IMR-90 (cell line): ENCODE results near the gene TMPRSS11B. TPM values are rescaled to one million over a fixed set of nuclear protein-coding genes. Genes with fewer than 3 reads are reported as not detected.
"Not testable (repeated sequence)": the region's sequence is repeated elsewhere in the genome, so short reads cannot be mapped to it uniquely, and the experiment has no call there.

ENCODE experiments used
- ATAC-seq: fragments of 200-7000 bp; cut with Tn5 transposase; 2 replicates; pipeline ENCODE4 v1.9.1; 2020; ENCODE audit warnings: low read depth, mild to moderate bottlenecking, moderate library complexity
- BruUV-seq: library from RNA; stranded (reverse); fragments of 400-500 nt; replicated peaks from 2 replicates; lab custom pipeline; 2021; lab: Mats Ljungman, UMichigan
- CTCF ChIA-PET: fragments of 300-600 bp; formaldehyde crosslinking; extraction: SDS; loops from one replicate; lab custom pipeline; 2021; ENCODE audit warnings: antibody characterized with exemption; lab: Yijun Ruan, JAX
- POLR2A ChIA-PET: fragments of 300-600 bp; sonication (Branson Sonifier 250); formaldehyde crosslinking; loops from one replicate; lab custom pipeline; 2022; ENCODE audit warnings: antibody characterized with exemption; ENCODE audit not compliant: unreplicated experiment; lab: Charles Lee
- DNase-seq: peaks from one replicate; pipeline ENCODE4 v3.0.0; 2013
- H2AFZ ChIP-seq: replicated peaks from 2 replicates; pipeline ENCODE3; 2013; ENCODE audit warnings: low read length, mild to moderate bottlenecking; ENCODE audit not compliant: poor library complexity
- H2AK5ac ChIP-seq: 2 replicates; pipeline ENCODE4 v1.6.1; 2013; ENCODE audit warnings: low read depth, low read length, inconsistent platforms
- H2AK9ac ChIP-seq: replicated peaks from 2 replicates; pipeline ENCODE3; 2013; ENCODE audit warnings: mild to moderate bottlenecking, low read depth, low read length, moderate library complexity; ENCODE audit not compliant: poor library complexity
- H2BK120ac ChIP-seq: 2 replicates; pipeline ENCODE4 v1.6.1; 2013; ENCODE audit warnings: low read depth, low read length, inconsistent platforms
- H2BK15ac ChIP-seq: 3 replicates; pipeline ENCODE4 v1.6.1; 2013; ENCODE audit warnings: low read depth, low read length, inconsistent platforms
- H2BK20ac ChIP-seq: 2 replicates; pipeline ENCODE4 v1.6.1; 2013; ENCODE audit warnings: low read depth, mild to moderate bottlenecking, inconsistent platforms, low read length, moderate library complexity
- H2BK5ac ChIP-seq: 2 replicates; pipeline ENCODE4 v1.6.1; 2013; ENCODE audit warnings: mild to moderate bottlenecking, low read depth, low read length, inconsistent platforms; ENCODE audit not compliant: poor library complexity, severe bottlenecking
- H3K14ac ChIP-seq: replicated peaks from 2 replicates; pipeline ENCODE4 v1.6.1; 2013; ENCODE audit warnings: low read depth, low read length, inconsistent platforms
- H3K18ac ChIP-seq: 2 replicates; pipeline ENCODE4 v1.6.1; 2013; ENCODE audit warnings: low read depth, low read length, control low read depth
- H3K23ac ChIP-seq: 2 replicates; pipeline ENCODE4 v1.6.1; 2013; ENCODE audit warnings: low read depth, low read length, inconsistent platforms
- H3K27ac ChIP-seq: 2 replicates; pipeline ENCODE4 v1.5.1; 2013; ENCODE audit warnings: mild to moderate bottlenecking, control low read depth, low read length; ENCODE audit not compliant: insufficient read depth
- H3K27me3 ChIP-seq: 2 replicates; pipeline ENCODE4 v1.6.1; 2013; ENCODE audit warnings: low read length; ENCODE audit not compliant: control insufficient read depth, insufficient read depth
- H3K36me3 ChIP-seq: 2 replicates; pipeline ENCODE4 v1.6.1; 2013; ENCODE audit warnings: low read length, mixed read lengths; ENCODE audit not compliant: control insufficient read depth, insufficient read depth
- H3K4ac ChIP-seq: 2 replicates; pipeline ENCODE4 v1.6.1; 2013; ENCODE audit warnings: low read depth, low read length, inconsistent platforms
- H3K4me1 ChIP-seq: 2 replicates; pipeline ENCODE4 v1.6.1; 2013; ENCODE audit warnings: low read length, mixed read lengths; ENCODE audit not compliant: control insufficient read depth, insufficient read depth
- H3K4me2 ChIP-seq: 2 replicates; pipeline ENCODE4 v1.6.1; 2013; ENCODE audit warnings: low read depth, mild to moderate bottlenecking, control low read depth, low read length, moderate library complexity
- H3K4me3 ChIP-seq: 2 replicates; pipeline ENCODE4 v1.5.1; 2013; ENCODE audit warnings: low read depth, mild to moderate bottlenecking, control low read depth, low read length, moderate library complexity; ENCODE audit not compliant: insufficient read depth
- H3K56ac ChIP-seq: 2 replicates; pipeline ENCODE4 v1.6.1; 2013; ENCODE audit warnings: low read length, inconsistent platforms; ENCODE audit not compliant: insufficient read depth; ENCODE audit errors: extremely low read depth
- H3K79me1 ChIP-seq, 2 experiments: 2 replicates each; pipeline ENCODE4 v1.6.1; 2013; ENCODE audit warnings: low read length in 2 of 2, inconsistent platforms in 1 of 2, low read depth in 1 of 2
- H3K9ac ChIP-seq: 2 replicates; pipeline ENCODE4 v1.6.1; 2013; ENCODE audit warnings: low read depth, low read length, control low read depth
- H3K9me1 ChIP-seq: 2 replicates; pipeline ENCODE4 v1.6.1; 2013; ENCODE audit warnings: low read length, inconsistent platforms; ENCODE audit not compliant: insufficient read depth
- H3K9me3 ChIP-seq: 2 replicates; pipeline ENCODE4 v1.6.1; 2013; ENCODE audit warnings: low read length; ENCODE audit not compliant: control insufficient read depth, insufficient read depth
- H4K20me1 ChIP-seq: 2 replicates; pipeline ENCODE4 v1.6.1; 2013; ENCODE audit warnings: low read length, inconsistent platforms; ENCODE audit not compliant: insufficient read depth
- H4K5ac ChIP-seq: 2 replicates; pipeline ENCODE4 v1.6.1; 2013; ENCODE audit warnings: mild to moderate bottlenecking, low read depth, low read length, control low read depth
- H4K8ac ChIP-seq, 2 experiments: 2 replicates each; pipeline ENCODE4 v1.6.1; 2013; ENCODE audit warnings: low read depth in 2 of 2, low read length in 2 of 2, control low read depth in 1 of 2, inconsistent platforms in 1 of 2
- H4K91ac ChIP-seq: 2 replicates; pipeline ENCODE4 v1.6.1; 2013; ENCODE audit warnings: low read depth, low read length, inconsistent platforms; ENCODE audit not compliant: insufficient read depth
- WGBS, 2 experiments: methylation state at CpG; one replicate each; pipeline versions ENCODE4 v1.1.5 to v1.1.7; 2013; ENCODE audit warnings: missing lambda C conversion rate in 2 of 2; ENCODE audit not compliant: insufficient read length in 1 of 2; ENCODE audit errors: extremely low coverage in 2 of 2; 5-methylcytosine and 5-hydroxymethylcytosine counted together
- dilution Hi-C: fragments of 300-500 bp; cut with HindIII; formaldehyde crosslinking; loops from one replicate; pipeline ENCODE4 v1.14.3; 2018; ENCODE audit warnings: low sequenced_read_pairs; ENCODE audit not compliant: unreplicated experiment
- in situ Hi-C: fragments of 300-500 bp; cut with MboI; formaldehyde crosslinking; loops from 3 replicates; pipeline ENCODE4 v1.14.3; 2019; ENCODE audit warnings: low sequenced_read_pairs, inconsistent platforms, mixed read lengths
- intact Hi-C: fragments of 100-400 bp; cut with micrococcal nuclease; formaldehyde crosslinking; loops from 2 replicates; pipeline ENCODE4 v1.10.0; 2022
- polyA plus RNA-seq, 3 experiments: library from polyadenylated mRNA; depleted of rRNA; stranded (reverse); fragments of >200 nt; gene quantifications; 2 replicates each; pipeline ENCODE4 v1.2.3, GENCODE V29; 2012; ENCODE audit warnings: low replicate concordance in 1 of 3
- total RNA-seq: library from RNA; depleted of rRNA; stranded (reverse); fragments of >200 nt; gene quantifications from 2 replicates; pipeline ENCODE4 v1.2.3, GENCODE V29; 2012

TMPRSS11B gene
- total and polyA plus RNA-seq, 2 of the 4 experiments (the other 2 are of a cell fraction), result not detected

- H3K4me1 ChIP-seq, H3K9me1 ChIP-seq, H4K8ac ChIP-seq, H3K9me3 ChIP-seq, CTCF ChIA-PET, H2AK9ac ChIP-seq, H3K27me3 ChIP-seq, H3K27ac ChIP-seq, dilution Hi-C loops, H2BK15ac ChIP-seq, H3K4me3 ChIP-seq, DNase-seq, in situ Hi-C loops, H3K18ac ChIP-seq, ATAC-seq, H3K4me2 ChIP-seq, H4K91ac ChIP-seq, H3K79me1 ChIP-seq, POLR2A ChIA-PET, H2BK20ac ChIP-seq, H2AFZ ChIP-seq, H2BK120ac ChIP-seq, BruUV-seq, H2AK5ac ChIP-seq, H2BK5ac ChIP-seq, H3K9ac ChIP-seq, H3K14ac ChIP-seq, H4K20me1 ChIP-seq, H4K5ac ChIP-seq, H3K56ac ChIP-seq, H3K4ac ChIP-seq, H3K36me3 ChIP-seq, intact Hi-C loops, H3K23ac ChIP-seq: not testable (repeated sequence)
- WGBS, 2 experiments, result no CpG with 5 or more reads among the region's 5 CpGs
Measured at GRCh38 chr4:68194305-68194704, 51.2 kb downstream of the TMPRSS11B start.
